ENCODE results near the gene OVCA2. TPM values are rescaled to one million over a fixed set of nuclear protein-coding genes. Genes with fewer than 3 reads are reported as not detected.

The OVCA2 gene
- total and polyA plus RNA-seq, 2 donors (not counting 3 experiments of a cell fraction or from before 2014, with no cell fraction given): 41.3 to 84.2 TPM

GRCh38 chr17:2061441-2061958, 19.7 kb downstream of the OVCA2 start:
- no peak overlapping the region for H3K4me2 ChIP-seq (ENCODE audit: insufficient read depth, low read length)
- no peaks in the 10 kb centered on the region for H3K9me1 ChIP-seq (replicated peaks; ENCODE audit: control insufficient read depth, extremely low read depth, insufficient read depth, low read length)
- DNase-seq (ENCODE audit: low read depth, low spot score): no peak
- no peak overlapping the region for H3K4me3 ChIP-seq (replicated peaks in 1 of 3; ENCODE audit: insufficient read depth in 1 of 3, low read depth in 1 of 3, low read length in 3 of 3)
- FAIRE-seq: no peak
- TF ChIP-seq POLR2AphosphoS5 (IDR thresholded peaks at IDR 0.05; ENCODE audit: insufficient read depth, low read depth, low read length) (no peak), POLR2A (IDR thresholded peaks at IDR 0.05; ENCODE audit: low read depth, low read length) (no peak)
- no peak overlapping the region for H3K9ac ChIP-seq (replicated peaks; ENCODE audit: extremely low read depth, insufficient read depth, low read length)
- no TSS peak for BruUV-seq (replicated peaks)
- ChIA-PET POLR2A (no interaction called here), CTCF (interaction anchor here (1.2 to 17.2 kb wide), 3 partner anchors 30 to 184 kb away, joined by 3 to 455 read pairs (median 4); no protein-coding TSS in a partner anchor)
- no peaks in the 10 kb centered on the region for H4K20me1 ChIP-seq (replicated peaks; ENCODE audit: control insufficient read depth, extremely low read depth, insufficient read depth, low read length)
- H3K79me2 ChIP-seq (ENCODE audit: control insufficient read depth, insufficient read depth, low read length): peaks cover 22% of the 10 kb centered on the region
- no peak overlapping the region for H3K27ac ChIP-seq (ENCODE audit: insufficient read depth, low read depth, low read length)
- no peaks in the 10 kb centered on the region for H3K27me3 ChIP-seq (ENCODE audit: control insufficient read depth in 2 of 2, insufficient read depth in 2 of 2, low read length in 2 of 2)
- no peak overlapping the region for H2AFZ ChIP-seq (ENCODE audit: low read depth, low read length)
- H3K4me1 ChIP-seq (ENCODE audit: control insufficient read depth, extremely low read depth, insufficient read depth, low read length): peaks cover 23% of the 10 kb centered on the region
- no peaks in the 10 kb centered on the region for H3K9me3 ChIP-seq (replicated peaks; ENCODE audit: control insufficient read depth, insufficient read depth, low read length)
- H3K36me3 ChIP-seq (ENCODE audit: control insufficient read depth in 2 of 2, extremely low read depth in 1 of 2, insufficient read depth in 2 of 2, low read length in 2 of 2): peaks cover 3 to 13% of the 10 kb centered on the region in 2 experiments
- dilution Hi-C loops (cut with MboI; ENCODE audit: extremely low pct_ligation_motif_present, low sequenced_read_pairs) (no loop called here), intact Hi-C loops (cut with micrococcal nuclease) (no loop called here)

GRCh38 chr17:2062571-2063183, 20.9 kb downstream of the OVCA2 start:
- H3K9me3 ChIP-seq (replicated peaks; ENCODE audit: control insufficient read depth, insufficient read depth, low read length): no peaks in the 10 kb centered on the region
- CTCF ChIA-PET: interaction anchor here (1.2 to 17.2 kb wide), 2 partner anchors 169 to 182 kb away, joined by 4 to 455 read pairs; no protein-coding TSS in a partner anchor
- no peak overlapping the region for H3K4me3 ChIP-seq (replicated peaks in 1 of 3; ENCODE audit: insufficient read depth in 1 of 3, low read depth in 1 of 3, low read length in 3 of 3)
- POLR2A ChIA-PET: no interaction called here
- H3K9ac ChIP-seq (replicated peaks; ENCODE audit: extremely low read depth, insufficient read depth, low read length): no peak overlapping the region
- DNase-seq (ENCODE audit: low read depth, low spot score) (peak; percentile 56), FAIRE-seq (no peak)
- peak overlapping the region; percentile 4 for H3K27ac ChIP-seq (ENCODE audit: insufficient read depth, low read depth, low read length)
- H4K20me1 ChIP-seq (replicated peaks; ENCODE audit: control insufficient read depth, extremely low read depth, insufficient read depth, low read length): no peaks in the 10 kb centered on the region
- H3K27me3 ChIP-seq (ENCODE audit: control insufficient read depth in 2 of 2, insufficient read depth in 2 of 2, low read length in 2 of 2): no peaks in the 10 kb centered on the region
- no peak overlapping the region for H2AFZ ChIP-seq (ENCODE audit: low read depth, low read length)
- intact Hi-C loops (cut with micrococcal nuclease): no loop called here
- H3K4me2 ChIP-seq (ENCODE audit: insufficient read depth, low read length): no peak overlapping the region
- TF ChIP-seq JUN (IDR thresholded peaks at IDR 0.05; ENCODE audit: borderline replicate concordance, insufficient read depth, insufficient read length, low read depth) (no peak), EZH2 (IDR thresholded peaks at IDR 0.05; ENCODE audit: borderline replicate concordance, low read depth, low read length, severe bottlenecking) (no peak), MAX (IDR thresholded peaks at IDR 0.05; ENCODE audit: insufficient read depth, insufficient read length) (no peak), POLR2AphosphoS5 (IDR thresholded peaks at IDR 0.05; ENCODE audit: insufficient read depth, low read depth, low read length) (no peak), POLR2A (IDR thresholded peaks at IDR 0.05; ENCODE audit: low read depth, low read length) (no peak), MYC (IDR thresholded peaks at IDR 0.05; ENCODE audit: low read depth, low read length) (no peak), GATA2 (IDR thresholded peaks at IDR 0.05; ENCODE audit: insufficient read depth, insufficient read length, low read depth, low read length) (no peak), CTCF (IDR thresholded peaks at IDR 0.05; ENCODE audit: extremely low read depth in 1 of 2, insufficient read depth in 1 of 2, low read depth in 1 of 2, low read length in 2 of 2) (no peak), FOS (IDR thresholded peaks at IDR 0.05; ENCODE audit: borderline replicate concordance, insufficient read depth, low read length) (no peak)
- dilution Hi-C loops (cut with MboI; ENCODE audit: extremely low pct_ligation_motif_present, low sequenced_read_pairs): no loop called here
- no TSS peak for BruUV-seq (replicated peaks)
- peaks cover 17% of the 10 kb centered on the region for H3K79me2 ChIP-seq (ENCODE audit: control insufficient read depth, insufficient read depth, low read length)
- H3K36me3 ChIP-seq (ENCODE audit: control insufficient read depth in 2 of 2, extremely low read depth in 1 of 2, insufficient read depth in 2 of 2, low read length in 2 of 2): peaks cover 3 to 13% of the 10 kb centered on the region in 2 experiments
- peaks cover 35% of the 10 kb centered on the region for H3K4me1 ChIP-seq (ENCODE audit: control insufficient read depth, extremely low read depth, insufficient read depth, low read length)
- H3K9me1 ChIP-seq (replicated peaks; ENCODE audit: control insufficient read depth, extremely low read depth, insufficient read depth, low read length): no peaks in the 10 kb centered on the region

Measured in endothelial cell of umbilical vein (primary cell).